ENCODE data around the gene CEP104.

The CEP104 gene

GRCh38 chr1:3763351-3764125, 93.5 kb downstream of the CEP104 start:
- TF ChIP-seq CTCF (IDR thresholded peaks at IDR 0.05; ENCODE audit: low read depth, low read length, missing control alignments), result no peak
- no peak for DNase-seq (ENCODE audit: extremely low read depth, low read depth)
- H3K4me3 ChIP-seq (replicated peaks; ENCODE audit: low read depth, low read length), result no peak overlapping the region

DNA sequence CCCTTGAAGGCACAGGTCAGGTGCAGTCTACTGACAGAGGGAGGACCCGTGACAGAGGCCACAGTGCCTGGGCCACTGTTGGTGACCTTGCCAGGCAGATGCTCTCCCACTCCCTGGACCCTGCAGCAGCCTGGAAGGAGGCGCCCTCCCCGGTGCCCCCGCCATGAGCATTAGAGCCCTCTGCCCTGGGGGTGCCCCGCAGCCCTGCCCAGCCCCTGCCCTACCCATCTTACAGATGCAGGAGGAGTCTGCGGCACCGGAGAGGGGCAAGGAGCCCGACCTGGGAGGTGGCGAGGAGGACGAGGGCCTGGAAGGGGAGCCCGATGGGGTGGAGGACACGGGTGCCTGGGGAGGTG, 94.2 kb downstream of the CEP104 start:
- no peak for DNase-seq (ENCODE audit: extremely low read depth, low read depth)
- TF ChIP-seq CTCF (IDR thresholded peaks at IDR 0.05; ENCODE audit: low read depth, low read length, missing control alignments), result no peak
- H3K4me3 ChIP-seq (replicated peaks; ENCODE audit: low read depth, low read length), result no peak overlapping the region

DNA sequence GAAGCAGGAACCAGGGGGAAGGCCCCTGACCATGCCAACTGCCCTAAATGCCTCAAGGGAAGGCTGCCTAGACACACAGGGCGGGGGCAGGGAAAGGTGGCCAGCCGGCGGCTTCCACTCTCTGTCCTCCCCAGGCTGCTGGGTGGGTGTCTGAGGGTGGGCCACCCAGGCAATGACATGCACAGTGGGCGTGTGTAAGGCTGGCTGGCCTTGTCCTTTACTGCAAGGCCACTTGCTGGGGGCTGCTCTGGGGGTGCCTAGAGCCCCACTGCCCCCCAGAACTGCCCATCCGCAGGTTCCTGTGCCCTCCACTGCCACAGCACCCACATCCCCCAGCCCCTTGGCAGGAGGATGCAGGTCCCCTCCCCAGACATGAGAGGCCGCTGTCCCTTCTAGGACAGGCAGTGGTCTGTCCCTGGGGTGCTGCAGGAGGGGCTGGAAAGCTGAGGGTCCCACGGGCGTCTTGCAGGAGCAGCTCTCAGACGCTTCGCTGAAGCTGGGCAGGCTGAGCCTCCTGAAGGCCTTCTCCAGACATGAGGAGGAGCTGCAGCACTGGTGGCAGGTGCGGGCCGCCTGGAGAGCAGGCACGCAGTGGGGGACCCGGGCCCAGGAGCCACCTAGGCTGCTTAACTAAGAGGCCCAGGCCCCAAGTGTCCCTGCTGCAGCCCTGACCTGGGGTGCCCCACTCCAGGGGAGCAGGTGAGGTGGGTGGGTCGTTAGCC, 94.7 kb downstream of the CEP104 start:
- no peak for DNase-seq (ENCODE audit: extremely low read depth, low read depth)
- no peak for TF ChIP-seq CTCF (IDR thresholded peaks at IDR 0.05; ENCODE audit: low read depth, low read length, missing control alignments)
- H3K4me3 ChIP-seq (replicated peaks; ENCODE audit: low read depth, low read length), result no peak overlapping the region
